ENCODE measurements around the gene OTOL1. TPM values are rescaled to one million over a fixed set of nuclear protein-coding genes. Genes with fewer than 3 reads are reported as not detected.

The OTOL1 gene
- total and polyA plus RNA-seq, 2 donors (not counting 3 experiments of a cell fraction or from before 2014, with no cell fraction given) = not detected

- dilution Hi-C loops (cut with MboI; ENCODE audit: extremely low pct_ligation_motif_present, low sequenced_read_pairs) = no loop called here
Observed at GRCh38 chr3:161471211-161471610, 25.4 kb upstream of the OTOL1 start.

More at GRCh38 chr3:161471211-161471610, 25.4 kb upstream of the OTOL1 start:
- Histone ChIP-seq H3K36me3 (ENCODE audit: control insufficient read depth in 2 of 2, extremely low read depth in 1 of 2, insufficient read depth in 2 of 2, low read length in 2 of 2) (no peaks in the 10 kb centered on the region), H3K4me1 (ENCODE audit: control insufficient read depth, extremely low read depth, insufficient read depth, low read length) (no peaks in the 10 kb centered on the region), H3K27ac (ENCODE audit: insufficient read depth, low read depth, low read length) (no peak overlapping the region), H3K9me1 (replicated peaks; ENCODE audit: control insufficient read depth, extremely low read depth, insufficient read depth, low read length) (no peaks in the 10 kb centered on the region), H3K4me2 (ENCODE audit: insufficient read depth, low read length) (no peak overlapping the region), H2AFZ (ENCODE audit: low read depth, low read length) (no peak overlapping the region), H3K9ac (replicated peaks; ENCODE audit: extremely low read depth, insufficient read depth, low read length) (no peak overlapping the region), H3K9me3 (replicated peaks; ENCODE audit: control insufficient read depth, insufficient read depth, low read length) (no peaks in the 10 kb centered on the region), H3K4me3 (replicated peaks in 1 of 3; ENCODE audit: insufficient read depth in 1 of 3, low read depth in 1 of 3, low read length in 3 of 3) (no peak overlapping the region), H4K20me1 (replicated peaks; ENCODE audit: control insufficient read depth, extremely low read depth, insufficient read depth, low read length) (no peaks in the 10 kb centered on the region), H3K27me3 (ENCODE audit: control insufficient read depth in 2 of 2, insufficient read depth in 2 of 2, low read length in 2 of 2) (no peaks in the 10 kb centered on the region), H3K79me2 (ENCODE audit: control insufficient read depth, insufficient read depth, low read length) (no peaks in the 10 kb centered on the region)
- intact Hi-C loops (cut with micrococcal nuclease) = no loop called here
- DNase-seq (ENCODE audit: low read depth, low spot score) = no peak
- ChIA-PET CTCF (no interaction called here), POLR2A (no interaction called here)
- no peak for FAIRE-seq
- TF ChIP-seq GATA2 (IDR thresholded peaks at IDR 0.05; ENCODE audit: insufficient read depth, insufficient read length, low read depth, low read length) (no peak), FOS (IDR thresholded peaks at IDR 0.05; ENCODE audit: borderline replicate concordance, insufficient read depth, low read length) (no peak), JUN (IDR thresholded peaks at IDR 0.05; ENCODE audit: borderline replicate concordance, insufficient read depth, insufficient read length, low read depth) (no peak), CTCF (IDR thresholded peaks at IDR 0.05; ENCODE audit: extremely low read depth in 1 of 2, insufficient read depth in 1 of 2, low read depth in 1 of 2, low read length in 2 of 2) (no peak), EZH2 (IDR thresholded peaks at IDR 0.05; ENCODE audit: borderline replicate concordance, low read depth, low read length, severe bottlenecking) (no peak), MYC (IDR thresholded peaks at IDR 0.05; ENCODE audit: low read depth, low read length) (no peak), POLR2A (IDR thresholded peaks at IDR 0.05; ENCODE audit: low read depth, low read length) (no peak), POLR2AphosphoS5 (IDR thresholded peaks at IDR 0.05; ENCODE audit: insufficient read depth, low read depth, low read length) (no peak), MAX (IDR thresholded peaks at IDR 0.05; ENCODE audit: insufficient read depth, insufficient read length) (no peak)
- BruUV-seq (replicated peaks) = no TSS peak

Data from endothelial cell of umbilical vein (primary cell).